ENCODE results near the gene C5orf47.

C5orf47 gene

DNA sequence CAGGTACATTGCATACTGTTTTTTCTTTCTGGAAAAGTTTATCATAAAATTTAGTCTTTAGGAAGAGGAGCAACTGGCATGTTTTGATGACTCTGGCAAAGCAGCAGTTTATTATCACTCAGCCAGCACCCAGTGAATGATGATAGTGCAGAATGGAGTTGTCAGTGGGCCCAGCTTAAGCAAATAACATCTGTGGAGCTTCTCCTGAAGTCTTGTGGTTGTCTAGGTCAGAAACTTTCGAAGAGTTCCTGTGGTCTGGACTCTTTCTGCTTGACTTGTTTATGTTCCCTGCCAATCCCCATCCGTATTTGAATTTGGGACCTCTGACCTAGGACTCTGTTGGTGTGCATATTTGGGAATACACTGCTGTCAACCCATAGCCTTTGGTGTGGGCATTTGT lies 38.1 kb upstream of the C5orf47 start:
- no peak overlapping the region for H3K27ac ChIP-seq
- TF ChIP-seq, protein P1, sequence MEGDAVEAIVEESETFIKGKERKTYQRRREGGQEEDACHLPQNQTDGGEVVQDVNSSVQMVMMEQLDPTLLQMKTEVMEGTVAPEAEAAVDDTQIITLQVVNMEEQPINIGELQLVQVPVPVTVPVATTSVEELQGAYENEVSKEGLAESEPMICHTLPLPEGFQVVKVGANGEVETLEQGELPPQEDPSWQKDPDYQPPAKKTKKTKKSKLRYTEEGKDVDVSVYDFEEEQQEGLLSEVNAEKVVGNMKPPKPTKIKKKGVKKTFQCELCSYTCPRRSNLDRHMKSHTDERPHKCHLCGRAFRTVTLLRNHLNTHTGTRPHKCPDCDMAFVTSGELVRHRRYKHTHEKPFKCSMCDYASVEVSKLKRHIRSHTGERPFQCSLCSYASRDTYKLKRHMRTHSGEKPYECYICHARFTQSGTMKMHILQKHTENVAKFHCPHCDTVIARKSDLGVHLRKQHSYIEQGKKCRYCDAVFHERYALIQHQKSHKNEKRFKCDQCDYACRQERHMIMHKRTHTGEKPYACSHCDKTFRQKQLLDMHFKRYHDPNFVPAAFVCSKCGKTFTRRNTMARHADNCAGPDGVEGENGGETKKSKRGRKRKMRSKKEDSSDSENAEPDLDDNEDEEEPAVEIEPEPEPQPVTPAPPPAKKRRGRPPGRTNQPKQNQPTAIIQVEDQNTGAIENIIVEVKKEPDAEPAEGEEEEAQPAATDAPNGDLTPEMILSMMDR (conservative IDR thresholded peaks at IDR 0.05): no peak

DNA sequence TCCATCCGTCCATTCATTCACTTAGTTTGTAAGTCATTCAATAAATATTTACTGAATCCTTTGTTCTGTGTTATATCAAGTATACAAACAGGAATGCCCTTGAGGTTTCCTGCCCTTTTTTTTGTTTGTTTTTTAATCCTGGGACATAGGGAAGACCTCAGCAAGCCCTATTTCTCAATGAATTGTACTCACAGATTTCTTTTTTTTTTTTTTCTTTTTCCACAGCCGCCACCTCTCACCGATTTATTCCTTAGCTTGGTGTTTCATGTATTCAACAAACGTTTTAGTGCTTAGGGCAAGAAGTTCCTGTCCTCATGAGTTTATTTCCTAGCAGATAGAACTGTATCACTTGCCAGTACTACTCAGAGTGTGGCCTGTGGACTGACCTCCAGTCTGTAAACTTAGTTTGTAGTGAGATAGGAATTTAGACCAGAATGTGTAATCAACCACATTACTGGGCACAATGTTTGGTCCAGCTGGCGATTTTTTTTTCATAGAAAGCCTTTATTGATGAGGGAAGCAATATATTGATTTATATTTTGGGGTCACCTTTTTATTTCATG lies 35.4 kb upstream of the C5orf47 start:
- peak overlapping the region; percentile 33; the same call in 1 of the 2 replicates for H3K27ac ChIP-seq
- TF ChIP-seq, protein P1 (conservative IDR thresholded peaks at IDR 0.05): no peak

DNA sequence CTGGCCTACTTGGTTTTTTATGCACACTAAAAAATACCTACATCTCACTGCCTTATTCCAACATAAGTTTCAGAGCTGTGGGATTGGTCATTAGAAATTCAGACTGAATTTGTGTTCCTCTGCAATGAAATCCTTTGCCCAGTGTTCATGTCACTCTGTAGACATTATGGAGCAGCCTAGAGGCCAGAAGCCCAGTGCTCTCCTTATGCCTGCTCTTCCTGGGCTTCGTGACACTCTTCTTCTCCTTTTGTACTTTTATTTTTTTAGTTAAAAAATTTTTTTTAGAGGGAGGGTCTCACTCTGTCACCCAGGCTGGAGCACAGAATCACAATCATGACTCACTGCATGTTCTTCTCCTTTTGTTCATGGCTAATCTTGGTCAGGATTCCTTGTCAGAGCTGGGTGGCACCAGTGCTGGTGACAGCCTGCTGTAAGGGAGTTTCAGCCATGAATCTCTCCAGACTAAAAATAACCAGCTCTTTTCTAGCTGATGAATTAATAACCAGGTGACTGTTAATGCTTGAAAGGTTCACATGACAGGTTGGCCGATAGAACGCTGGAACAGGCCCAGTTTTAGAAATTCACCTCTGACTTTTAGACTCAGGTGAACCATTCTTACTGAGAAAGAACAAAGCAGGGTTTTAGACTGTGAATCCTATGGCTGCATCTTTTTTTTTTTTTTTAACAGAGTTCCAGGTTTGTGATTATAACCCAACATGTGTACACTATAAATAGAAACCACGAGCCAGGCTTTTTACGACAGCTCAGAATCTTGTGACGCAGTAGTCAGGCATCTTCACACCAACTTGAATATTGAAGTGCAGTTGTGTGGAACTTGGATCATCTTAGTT lies 34.1 kb upstream of the C5orf47 start:
- TF ChIP-seq, protein P1 (conservative IDR thresholded peaks at IDR 0.05): no peak
- peak overlapping the region; percentile 33 for H3K27ac ChIP-seq

DNA sequence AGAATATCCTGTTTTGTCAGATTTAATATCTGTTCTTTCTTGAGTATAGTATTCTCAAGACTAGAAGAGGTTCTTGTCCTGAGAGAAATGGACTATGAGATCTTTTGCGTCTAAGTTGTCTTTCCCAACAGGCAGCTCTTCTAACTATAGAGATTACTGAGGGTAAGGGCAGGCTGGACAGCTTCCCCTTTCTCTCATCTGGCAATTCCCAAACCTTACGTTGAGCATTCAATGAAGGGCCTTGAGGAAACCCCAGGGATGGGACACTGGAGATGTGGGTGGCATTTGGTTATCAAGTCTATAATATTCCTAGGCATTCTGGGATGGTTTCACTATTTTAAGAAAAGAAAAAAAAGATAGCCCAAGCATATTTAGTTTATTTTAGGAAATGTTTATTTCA lies 28.0 kb upstream of the C5orf47 start:
- no peak overlapping the region for H3K27ac ChIP-seq
- TF ChIP-seq, protein P1 (conservative IDR thresholded peaks at IDR 0.05): no peak

DNA sequence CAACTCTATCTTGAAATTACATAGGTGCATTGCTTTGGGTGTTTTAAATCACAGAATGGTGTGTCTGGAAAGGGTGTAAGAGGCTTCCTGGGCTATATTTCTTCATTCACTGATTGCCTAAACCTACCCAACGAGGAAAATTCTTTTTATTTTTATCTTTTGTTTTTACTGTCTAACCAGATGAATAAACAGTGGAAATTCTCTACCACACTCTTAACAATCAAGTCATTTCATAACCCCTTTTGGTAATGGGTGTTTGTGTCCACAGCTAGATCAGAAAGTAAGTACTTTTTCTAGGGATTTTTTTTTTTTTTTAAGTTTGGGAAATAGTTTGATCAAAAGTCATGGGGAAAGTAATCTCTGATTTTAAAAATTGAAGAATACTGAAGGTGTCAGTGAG lies 27.6 kb upstream of the C5orf47 start:
- no peak overlapping the region for H3K27ac ChIP-seq
- TF ChIP-seq, protein P1 (conservative IDR thresholded peaks at IDR 0.05): no peak

DNA sequence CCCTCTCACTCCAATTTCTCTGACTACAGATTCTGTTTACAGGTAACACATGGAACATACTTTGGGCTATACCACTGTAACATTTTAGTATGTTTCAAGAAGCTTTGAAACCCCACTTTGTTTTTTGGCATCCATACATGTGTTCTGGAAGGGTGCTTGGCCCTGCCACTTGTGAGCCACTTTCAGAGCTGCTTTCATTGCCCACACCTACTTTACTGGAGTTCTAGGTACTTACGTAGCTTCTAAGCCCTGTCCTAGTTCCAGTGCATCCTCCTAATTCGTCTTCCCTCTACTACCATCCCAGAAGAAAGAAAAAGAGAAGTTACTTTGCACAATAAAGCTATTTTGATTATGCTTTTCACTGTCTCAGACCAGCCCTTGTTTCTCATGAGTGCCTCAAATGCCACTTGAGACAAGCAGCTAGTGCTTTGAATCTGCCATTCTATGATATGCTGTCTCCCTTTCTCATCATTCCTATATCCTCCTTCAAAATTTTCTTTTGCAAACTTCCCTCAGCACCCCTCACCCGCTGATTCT lies 26.5 kb upstream of the C5orf47 start:
- TF ChIP-seq, protein P1 (conservative IDR thresholded peaks at IDR 0.05): no peak
- peak overlapping the region; percentile 82 for H3K27ac ChIP-seq

DNA sequence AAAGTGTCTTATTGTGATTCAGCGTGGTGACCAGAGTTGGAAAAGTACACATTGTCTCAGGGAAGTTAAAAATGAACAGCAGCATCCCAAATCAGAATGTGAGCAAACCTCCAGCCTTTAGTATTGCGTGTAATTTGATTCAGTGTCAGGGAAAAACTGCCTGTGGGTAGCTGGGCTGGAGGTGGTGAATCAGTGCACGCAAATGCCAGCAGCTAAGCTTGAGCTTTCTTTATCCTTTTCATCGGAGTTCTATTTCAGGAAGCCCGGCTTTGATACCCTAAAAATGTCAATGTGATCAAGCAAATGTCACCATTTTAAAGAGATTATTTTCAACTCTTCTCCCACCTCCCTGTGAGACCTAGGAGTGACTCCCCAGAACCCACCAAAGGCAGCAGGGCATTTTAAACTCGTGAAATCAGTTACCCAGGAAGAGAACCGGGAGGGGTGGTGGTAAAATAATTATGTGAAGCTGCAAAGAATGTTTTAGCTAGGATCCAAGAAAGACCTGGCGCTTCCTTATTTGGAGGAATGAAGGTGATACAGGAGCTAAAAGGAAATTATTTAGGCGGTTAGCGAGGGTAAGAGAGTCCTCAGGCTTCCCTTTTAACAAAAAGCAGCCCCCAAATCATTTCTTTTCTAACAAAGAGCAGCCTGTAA lies 25.7 kb upstream of the C5orf47 start:
- peak overlapping the region; percentile 82 for H3K27ac ChIP-seq

More for the DNA sequence above, 25.7 kb upstream of the C5orf47 start:
- TF ChIP-seq, protein P1 (conservative IDR thresholded peaks at IDR 0.05): no peak

Measured in VCaP (cell line).